Thymus (tissue), 11 donors: ENCODE measurements around the gene RETREG3. TPM values are rescaled to one million over a fixed set of nuclear protein-coding genes. Genes with fewer than 3 reads are reported as not detected.
A peak's percentile ranks its signal among the peaks of the same experiment; 100 is the strongest.

ENCODE experiments used
- DNase-seq, 9 donors: peaks; one replicate each; pipeline ENCODE4 v3.0.0-alpha.2; 2013; ENCODE audit warnings: low spot score in 9 of 9, low read depth in 6 of 9, missing footprints in 1 of 9
- H3K27ac ChIP-seq, 2 donors: one replicate each; pipeline ENCODE4 v1.5.1; 2013; ENCODE audit warnings: control low read depth in 1 of 2, low read depth in 1 of 2, low read length in 1 of 2, mild to moderate bottlenecking in 1 of 2, moderate library complexity in 1 of 2
- H3K27me3 ChIP-seq, 2 donors: one replicate each; pipeline ENCODE4 v1.5.1; 2013; ENCODE audit warnings: low read length in 1 of 2; ENCODE audit not compliant: control insufficient read depth in 2 of 2, insufficient read depth in 1 of 2
- H3K36me3 ChIP-seq, 2 donors: one replicate each; pipeline ENCODE4 v1.5.1; 2013; ENCODE audit warnings: low read length in 1 of 2, mild to moderate bottlenecking in 1 of 2, moderate library complexity in 1 of 2; ENCODE audit not compliant: control insufficient read depth in 2 of 2, insufficient read depth in 2 of 2
- H3K4me1 ChIP-seq, 2 donors: one replicate each; pipeline ENCODE4 v1.5.1; 2013; ENCODE audit warnings: low read length in 2 of 2; ENCODE audit not compliant: control insufficient read depth in 2 of 2, insufficient read depth in 2 of 2
- H3K4me3 ChIP-seq, 2 donors: one replicate each; pipeline ENCODE4 v1.5.1; 2013; ENCODE audit warnings: low read length in 2 of 2, control low read depth in 1 of 2, mild to moderate bottlenecking in 1 of 2
- H3K9me3 ChIP-seq, 2 donors: one replicate each; pipeline ENCODE4 v1.5.1; 2013; ENCODE audit warnings: low read length in 1 of 2, mild to moderate bottlenecking in 1 of 2; ENCODE audit not compliant: control insufficient read depth in 2 of 2, insufficient read depth in 1 of 2
- WGBS: extraction: QIAGEN DNeasy Blood & Tissue Kit; methylation state at CpG from one replicate; pipeline ENCODE4 v1.1.7; 2013; 5-methylcytosine and 5-hydroxymethylcytosine counted together
- polyA plus RNA-seq: library from polyadenylated mRNA; stranded (reverse); fragments of 200-250 nt; gene quantifications from one replicate; pipeline ENCODE4 v1.2.3, GENCODE V29; 2013
- total RNA-seq: library from RNA; stranded (reverse); fragments of 120-200 nt; gene quantifications from one replicate; pipeline ENCODE4 v1.2.4, GENCODE V29; 2013
- donor health status: healthy.

RETREG3 gene
- total and polyA plus RNA-seq, 2 donors: 33.7 to 40.0 TPM

- H3K4me3 ChIP-seq: no peak overlapping the region
- H3K9me3 ChIP-seq: no peaks in the 10 kb centered on the region
- no peaks in the 10 kb centered on the region for H3K27me3 ChIP-seq
- no peak for DNase-seq
- H3K27ac ChIP-seq: no peak overlapping the region
- WGBS: 92% methylated on average over 2 of the region's 2 CpGs
- no peaks in the 10 kb centered on the region for H3K4me1 ChIP-seq
- peaks cover 14 to 28% of the 10 kb centered on the region in 2 donors for H3K36me3 ChIP-seq
These were observed 10.3 kb downstream of the RETREG3 start for GRCh38 chr17:42598905-42599304.

GRCh38 chr17:42596386-42596785 is 12.8 kb downstream of the RETREG3 start:
- 97% methylated on average over 3 of the region's 3 CpGs for WGBS

DNA sequence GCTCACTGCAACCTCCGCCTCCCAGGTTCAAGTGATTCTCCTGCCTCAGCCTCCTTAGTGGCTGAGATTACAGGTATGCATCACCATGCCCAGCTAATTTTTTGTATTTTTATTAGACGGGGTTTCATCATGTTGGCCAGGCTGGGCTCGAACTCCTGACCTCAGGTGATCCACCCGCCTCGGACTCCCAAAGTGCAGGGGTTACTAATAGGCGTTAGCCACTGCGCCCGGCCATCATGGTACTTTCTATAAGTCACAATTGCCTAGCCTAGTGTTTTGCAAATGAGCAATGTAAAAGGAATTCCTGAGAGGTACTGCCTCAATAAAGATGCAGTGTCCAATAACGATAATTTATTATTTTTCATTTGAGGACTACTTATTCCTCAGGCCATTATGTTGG is 17.8 kb downstream of the RETREG3 start:
- H3K36me3 ChIP-seq: peaks cover 56 to 63% of the 10 kb centered on the region in 2 donors
- no peak overlapping the region for H3K4me3 ChIP-seq
- H3K27me3 ChIP-seq: no peaks in the 10 kb centered on the region
- no peak for DNase-seq
- no peaks in the 10 kb centered on the region for H3K4me1 ChIP-seq
- WGBS: 99% methylated on average over 9 of the region's 9 CpGs
- H3K27ac ChIP-seq: no peak overlapping the region
- no peaks in the 10 kb centered on the region for H3K9me3 ChIP-seq

More at GRCh38 chr17:42596386-42596785, 12.8 kb downstream of the RETREG3 start:
- Histone ChIP-seq H3K4me3 (no peak overlapping the region), H3K27ac (no peak overlapping the region), H3K4me1 (no peaks in the 10 kb centered on the region), H3K9me3 (no peaks in the 10 kb centered on the region), H3K27me3 (no peaks in the 10 kb centered on the region), H3K36me3 (peaks cover 19 to 32% of the 10 kb centered on the region in 2 donors)
- no peak for DNase-seq

- Histone ChIP-seq H3K36me3 (peaks cover 61 to 68% of the 10 kb centered on the region in 2 donors), H3K4me1 (no peaks in the 10 kb centered on the region), H3K27me3 (no peaks in the 10 kb centered on the region), H3K4me3 (no peak overlapping the region), H3K9me3 (no peaks in the 10 kb centered on the region), H3K27ac (no peak overlapping the region)
- WGBS: 96% methylated on average over 2 of the region's 2 CpGs
- no peak for DNase-seq
These were observed 18.3 kb downstream of the RETREG3 start for GRCh38 chr17:42590886-42591285.

GRCh38 chr17:42586514-42587230 is 22.5 kb downstream of the RETREG3 start:
- Histone ChIP-seq H3K27me3 (no peaks in the 10 kb centered on the region), H3K36me3 (peaks cover 92 to 94% of the 10 kb centered on the region in 2 donors), H3K9me3 (no peaks in the 10 kb centered on the region), H3K4me3 (no peak overlapping the region), H3K4me1 (peaks cover 0 to 8% of the 10 kb centered on the region in 2 donors), H3K27ac (peak overlapping the region; percentile 12 to 31)
- WGBS: 95% methylated on average over 7 of the region's 7 CpGs
- peak in 1 of 9 donors; percentile 11 for DNase-seq

DNA sequence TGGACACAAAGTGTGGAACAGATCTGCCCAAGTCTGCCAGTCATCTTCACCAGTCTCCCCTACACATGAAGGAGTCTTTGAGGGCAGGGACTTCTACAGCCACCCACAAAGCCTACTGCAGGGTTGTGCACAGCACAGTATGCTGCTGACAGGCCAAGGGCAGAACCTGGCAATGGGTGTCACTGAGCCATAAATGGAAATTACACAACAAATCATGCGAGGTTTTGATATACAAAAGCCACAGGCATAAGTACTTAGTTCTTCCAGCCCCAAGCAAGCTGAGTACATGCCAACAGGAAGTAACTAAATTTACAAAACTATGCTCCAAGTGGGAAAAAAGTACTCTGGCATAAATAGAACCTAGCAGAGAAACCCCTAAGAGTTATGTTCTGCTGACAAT is 23.8 kb downstream of the RETREG3 start:
- no peaks in the 10 kb centered on the region for H3K27me3 ChIP-seq
- H3K9me3 ChIP-seq: no peaks in the 10 kb centered on the region
- WGBS: 85% methylated on average over 1 of the region's 1 CpG
- H3K4me1 ChIP-seq: peaks cover 0 to 8% of the 10 kb centered on the region in 2 donors
- H3K4me3 ChIP-seq: no peak overlapping the region
- DNase-seq: no peak
- H3K36me3 ChIP-seq: peaks cover 95% of the 10 kb centered on the region in 2 donors
- no peak overlapping the region for H3K27ac ChIP-seq

GRCh38 chr17:42584880-42585279 is 24.3 kb downstream of the RETREG3 start:
- Histone ChIP-seq H3K27ac (no peak overlapping the region), H3K4me3 (no peak overlapping the region), H3K36me3 (peaks cover 94 to 95% of the 10 kb centered on the region in 2 donors), H3K4me1 (peaks cover 0 to 8% of the 10 kb centered on the region in 2 donors), H3K9me3 (no peaks in the 10 kb centered on the region), H3K27me3 (no peaks in the 10 kb centered on the region)
- 90% methylated on average over 9 of the region's 9 CpGs for WGBS
- DNase-seq: no peak

DNA sequence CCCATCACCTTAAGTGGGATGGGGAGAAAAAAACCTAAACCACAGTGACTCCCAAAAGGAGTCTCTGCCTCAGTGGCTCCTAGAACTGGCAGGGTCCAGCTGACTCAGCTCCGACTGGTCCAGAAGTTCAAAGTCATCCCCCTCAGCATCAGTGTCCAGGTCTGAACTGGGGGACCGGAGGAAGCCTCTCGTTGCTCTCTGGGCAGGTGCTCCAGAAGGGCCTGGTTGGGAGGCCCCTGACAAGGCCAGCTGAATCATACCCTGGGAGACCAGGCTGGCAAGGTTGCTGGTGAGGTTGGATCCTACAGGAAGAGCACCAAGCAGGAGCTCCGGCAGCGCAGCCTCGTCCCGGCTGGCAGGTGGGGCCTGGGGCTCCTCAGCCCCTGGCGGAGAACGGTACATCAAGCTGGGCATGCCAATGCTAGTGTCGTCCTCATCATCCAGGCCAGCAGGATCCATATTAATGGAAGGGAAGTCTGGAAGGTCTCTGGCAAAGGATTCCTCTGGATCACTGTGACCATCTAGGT is 27.4 kb downstream of the RETREG3 start:
- H3K4me3 ChIP-seq: no peak overlapping the region
- 98% methylated on average over 10 of the region's 10 CpGs for WGBS
- peaks cover 4 to 29% of the 10 kb centered on the region in 2 donors for H3K4me1 ChIP-seq
- H3K27ac ChIP-seq: no peak overlapping the region
- no peak for DNase-seq
- H3K9me3 ChIP-seq: peaks cover 0 to 7% of the 10 kb centered on the region in 2 donors
- H3K36me3 ChIP-seq: peaks cover 71 to 76% of the 10 kb centered on the region in 2 donors
- no peaks in the 10 kb centered on the region for H3K27me3 ChIP-seq

GRCh38 chr17:42579794-42580551 is 29.2 kb downstream of the RETREG3 start:
- DNase-seq: no peak
- peaks cover 10 to 33% of the 10 kb centered on the region in 2 donors for H3K4me1 ChIP-seq
- peaks cover 54 to 68% of the 10 kb centered on the region in 2 donors for H3K36me3 ChIP-seq
- H3K27me3 ChIP-seq: no peaks in the 10 kb centered on the region
- WGBS: 90% methylated on average over 2 of the region's 2 CpGs
- no peak overlapping the region for H3K4me3 ChIP-seq
- H3K9me3 ChIP-seq: peaks cover 0 to 7% of the 10 kb centered on the region in 2 donors
- H3K27ac ChIP-seq: no peak overlapping the region
